Measurements from ENCODE around the gene DGKB.

Gene DGKB

DNA sequence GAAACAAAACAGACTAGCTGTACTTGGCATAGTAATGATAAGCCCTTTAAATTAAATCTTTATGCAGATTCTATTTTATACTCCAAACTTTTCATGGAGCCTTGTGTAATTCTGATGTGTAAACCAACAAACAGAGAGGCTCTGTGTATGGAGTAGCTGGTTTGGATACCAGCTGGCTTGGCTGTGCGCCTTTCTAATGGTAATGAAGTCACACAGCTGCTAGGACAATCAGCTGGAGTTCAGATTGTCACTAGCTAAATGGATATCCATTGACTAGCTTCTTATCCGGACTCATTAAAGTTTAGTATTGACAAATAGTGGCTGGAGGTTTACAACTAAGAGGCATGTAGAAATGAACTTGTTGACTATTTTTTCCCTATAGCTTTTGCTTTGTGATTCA is 398.4 kb downstream of the DGKB start:
- TF ChIP-seq, protein P1, sequence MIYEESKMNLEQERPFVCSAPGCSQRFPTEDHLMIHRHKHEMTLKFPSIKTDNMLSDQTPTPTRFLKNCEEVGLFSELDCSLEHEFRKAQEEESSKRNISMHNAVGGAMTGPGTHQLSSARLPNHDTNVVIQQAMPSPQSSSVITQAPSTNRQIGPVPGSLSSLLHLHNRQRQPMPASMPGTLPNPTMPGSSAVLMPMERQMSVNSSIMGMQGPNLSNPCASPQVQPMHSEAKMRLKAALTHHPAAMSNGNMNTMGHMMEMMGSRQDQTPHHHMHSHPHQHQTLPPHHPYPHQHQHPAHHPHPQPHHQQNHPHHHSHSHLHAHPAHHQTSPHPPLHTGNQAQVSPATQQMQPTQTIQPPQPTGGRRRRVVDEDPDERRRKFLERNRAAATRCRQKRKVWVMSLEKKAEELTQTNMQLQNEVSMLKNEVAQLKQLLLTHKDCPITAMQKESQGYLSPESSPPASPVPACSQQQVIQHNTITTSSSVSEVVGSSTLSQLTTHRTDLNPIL (CRISPR knock-in tag; IDR thresholded peaks at IDR 0.05; ENCODE audit: low read depth) = no peak
- TF ChIP-seq, protein P2, sequence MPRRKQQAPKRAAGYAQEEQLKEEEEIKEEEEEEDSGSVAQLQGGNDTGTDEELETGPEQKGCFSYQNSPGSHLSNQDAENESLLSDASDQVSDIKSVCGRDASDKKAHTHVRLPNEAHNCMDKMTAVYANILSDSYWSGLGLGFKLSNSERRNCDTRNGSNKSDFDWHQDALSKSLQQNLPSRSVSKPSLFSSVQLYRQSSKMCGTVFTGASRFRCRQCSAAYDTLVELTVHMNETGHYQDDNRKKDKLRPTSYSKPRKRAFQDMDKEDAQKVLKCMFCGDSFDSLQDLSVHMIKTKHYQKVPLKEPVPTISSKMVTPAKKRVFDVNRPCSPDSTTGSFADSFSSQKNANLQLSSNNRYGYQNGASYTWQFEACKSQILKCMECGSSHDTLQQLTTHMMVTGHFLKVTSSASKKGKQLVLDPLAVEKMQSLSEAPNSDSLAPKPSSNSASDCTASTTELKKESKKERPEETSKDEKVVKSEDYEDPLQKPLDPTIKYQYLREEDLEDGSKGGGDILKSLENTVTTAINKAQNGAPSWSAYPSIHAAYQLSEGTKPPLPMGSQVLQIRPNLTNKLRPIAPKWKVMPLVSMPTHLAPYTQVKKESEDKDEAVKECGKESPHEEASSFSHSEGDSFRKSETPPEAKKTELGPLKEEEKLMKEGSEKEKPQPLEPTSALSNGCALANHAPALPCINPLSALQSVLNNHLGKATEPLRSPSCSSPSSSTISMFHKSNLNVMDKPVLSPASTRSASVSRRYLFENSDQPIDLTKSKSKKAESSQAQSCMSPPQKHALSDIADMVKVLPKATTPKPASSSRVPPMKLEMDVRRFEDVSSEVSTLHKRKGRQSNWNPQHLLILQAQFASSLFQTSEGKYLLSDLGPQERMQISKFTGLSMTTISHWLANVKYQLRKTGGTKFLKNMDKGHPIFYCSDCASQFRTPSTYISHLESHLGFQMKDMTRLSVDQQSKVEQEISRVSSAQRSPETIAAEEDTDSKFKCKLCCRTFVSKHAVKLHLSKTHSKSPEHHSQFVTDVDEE (CRISPR knock-in tag; IDR thresholded peaks at IDR 0.05) = no peak
- no peak for TF ChIP-seq CSDC2 (CRISPR knock-in tag; IDR thresholded peaks at IDR 0.05)
- TF ChIP-seq ZNF8 (CRISPR knock-in tag; IDR thresholded peaks at IDR 0.05) = no peak
- TF ChIP-seq RARB (CRISPR knock-in tag; IDR thresholded peaks at IDR 0.05) = no peak
- TF ChIP-seq BACH2 (CRISPR knock-in tag; IDR thresholded peaks at IDR 0.05; ENCODE audit: borderline replicate concordance) = no peak
- TF ChIP-seq ISL1 (CRISPR knock-in tag; IDR thresholded peaks at IDR 0.05) = no peak
- TF ChIP-seq GLIS3 (CRISPR knock-in tag; IDR thresholded peaks at IDR 0.05) = no peak
- no peak for TF ChIP-seq ESRRG (CRISPR knock-in tag; IDR thresholded peaks at IDR 0.05)
- TF ChIP-seq, protein P3, sequence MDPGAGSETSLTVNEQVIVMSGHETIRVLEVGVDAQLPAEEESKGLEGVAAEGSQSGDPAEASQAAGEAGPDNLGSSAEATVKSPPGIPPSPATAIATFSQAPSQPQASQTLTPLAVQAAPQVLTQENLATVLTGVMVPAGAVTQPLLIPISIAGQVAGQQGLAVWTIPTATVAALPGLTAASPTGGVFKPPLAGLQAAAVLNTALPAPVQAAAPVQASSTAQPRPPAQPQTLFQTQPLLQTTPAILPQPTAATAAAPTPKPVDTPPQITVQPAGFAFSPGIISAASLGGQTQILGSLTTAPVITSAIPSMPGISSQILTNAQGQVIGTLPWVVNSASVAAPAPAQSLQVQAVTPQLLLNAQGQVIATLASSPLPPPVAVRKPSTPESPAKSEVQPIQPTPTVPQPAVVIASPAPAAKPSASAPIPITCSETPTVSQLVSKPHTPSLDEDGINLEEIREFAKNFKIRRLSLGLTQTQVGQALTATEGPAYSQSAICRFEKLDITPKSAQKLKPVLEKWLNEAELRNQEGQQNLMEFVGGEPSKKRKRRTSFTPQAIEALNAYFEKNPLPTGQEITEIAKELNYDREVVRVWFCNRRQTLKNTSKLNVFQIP (CRISPR knock-in tag; IDR thresholded peaks at IDR 0.05; ENCODE audit: borderline replicate concordance, low read depth) = no peak
- ATAC-seq = no peak

DNA sequence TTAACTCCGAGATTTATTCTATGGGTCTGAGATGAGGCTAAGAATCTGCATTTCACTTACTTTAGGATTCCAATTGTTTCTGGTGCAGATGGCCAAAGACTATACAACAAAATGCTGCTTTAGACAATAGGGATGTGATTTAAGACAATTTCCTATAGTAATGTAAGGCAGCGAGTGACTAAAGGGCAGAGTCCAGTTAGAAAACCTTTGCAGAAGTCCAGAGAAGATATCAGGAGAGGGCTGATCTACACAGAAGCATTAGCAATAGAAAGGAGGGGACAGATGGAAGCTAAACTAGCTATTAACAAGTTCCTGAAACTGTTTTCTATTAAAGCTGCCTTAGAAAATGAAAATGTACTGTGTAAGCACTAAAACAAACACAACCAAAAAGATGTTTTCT is 398.9 kb downstream of the DGKB start:
- no peak for ATAC-seq
- no peak for TF ChIP-seq TCF4 (CRISPR knock-in tag; IDR thresholded peaks at IDR 0.05; ENCODE audit: borderline replicate concordance)
- TF ChIP-seq, protein P1 (CRISPR knock-in tag; IDR thresholded peaks at IDR 0.05; ENCODE audit: low read depth) = no peak
- TF ChIP-seq, protein P4, sequence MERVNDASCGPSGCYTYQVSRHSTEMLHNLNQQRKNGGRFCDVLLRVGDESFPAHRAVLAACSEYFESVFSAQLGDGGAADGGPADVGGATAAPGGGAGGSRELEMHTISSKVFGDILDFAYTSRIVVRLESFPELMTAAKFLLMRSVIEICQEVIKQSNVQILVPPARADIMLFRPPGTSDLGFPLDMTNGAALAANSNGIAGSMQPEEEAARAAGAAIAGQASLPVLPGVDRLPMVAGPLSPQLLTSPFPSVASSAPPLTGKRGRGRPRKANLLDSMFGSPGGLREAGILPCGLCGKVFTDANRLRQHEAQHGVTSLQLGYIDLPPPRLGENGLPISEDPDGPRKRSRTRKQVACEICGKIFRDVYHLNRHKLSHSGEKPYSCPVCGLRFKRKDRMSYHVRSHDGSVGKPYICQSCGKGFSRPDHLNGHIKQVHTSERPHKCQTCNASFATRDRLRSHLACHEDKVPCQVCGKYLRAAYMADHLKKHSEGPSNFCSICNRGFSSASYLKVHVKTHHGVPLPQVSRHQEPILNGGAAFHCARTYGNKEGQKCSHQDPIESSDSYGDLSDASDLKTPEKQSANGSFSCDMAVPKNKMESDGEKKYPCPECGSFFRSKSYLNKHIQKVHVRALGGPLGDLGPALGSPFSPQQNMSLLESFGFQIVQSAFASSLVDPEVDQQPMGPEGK (CRISPR knock-in tag; IDR thresholded peaks at IDR 0.05; ENCODE audit: borderline replicate concordance) = no peak
- TF ChIP-seq ISL1 (CRISPR knock-in tag; IDR thresholded peaks at IDR 0.05) = no peak
- TF ChIP-seq, protein P3 (CRISPR knock-in tag; IDR thresholded peaks at IDR 0.05; ENCODE audit: borderline replicate concordance, low read depth) = no peak
- TF ChIP-seq ZFP3 (CRISPR knock-in tag; IDR thresholded peaks at IDR 0.05) = no peak
- no peak for TF ChIP-seq ZNF565 (CRISPR knock-in tag; conservative IDR thresholded peaks at IDR 0.05; ENCODE audit: low read depth)
- TF ChIP-seq ZC3H10 (CRISPR knock-in tag; IDR thresholded peaks at IDR 0.05) = no peak
- TF ChIP-seq ZFP30 (CRISPR knock-in tag; IDR thresholded peaks at IDR 0.05) = no peak
- TF ChIP-seq SNAI2 (CRISPR knock-in tag; IDR thresholded peaks at IDR 0.05) = no peak
- TF ChIP-seq BACH2 (CRISPR knock-in tag; IDR thresholded peaks at IDR 0.05; ENCODE audit: borderline replicate concordance) = no peak
- no peak for TF ChIP-seq ESRRG (CRISPR knock-in tag; IDR thresholded peaks at IDR 0.05)
- TF ChIP-seq, protein P2 (CRISPR knock-in tag; IDR thresholded peaks at IDR 0.05) = no peak
- TF ChIP-seq ARNTL (CRISPR knock-in tag; IDR thresholded peaks at IDR 0.05; ENCODE audit: borderline replicate concordance, low read depth) = no peak
- TF ChIP-seq PPARA (CRISPR knock-in tag; IDR thresholded peaks at IDR 0.05; ENCODE audit: borderline replicate concordance) = no peak
- TF ChIP-seq RARB (CRISPR knock-in tag; IDR thresholded peaks at IDR 0.05) = no peak

All from SK-N-SH treated with all-trans-retinoic acid at 6 μM for 48 hours (cell line).